Right atrium auricular region (tissue), 2 donors: ENCODE measurements around the gene MAP4K3. TPM values are rescaled to one million over a fixed set of nuclear protein-coding genes. Genes with fewer than 3 reads are reported as not detected.
A peak's percentile ranks its signal among the peaks of the same experiment; 100 is the strongest.
"Not testable (repeated sequence)": the region's sequence is repeated elsewhere in the genome, so short reads cannot be mapped to it uniquely, and the experiment has no call there.

ENCODE experiments used
- DNase-seq: peaks from one replicate; pipeline ENCODE4 v3.0.0-alpha.2; 2019; ENCODE audit warnings: low spot score
- H3K27ac ChIP-seq, 2 donors: fragments of 200-600 bp; sonication (generic); 1 replicate in 1 of 2; 2 replicates in 1 of 2; pipeline ENCODE4 v1.5.1; 2016 to 2019
- H3K27me3 ChIP-seq, 2 donors: fragments of 200-600 bp; sonication (generic); one replicate each; pipeline versions ENCODE4 v1.5.1 to v1.6.0; 2017 to 2019
- H3K36me3 ChIP-seq: fragments of 200-600 bp; sonication (generic); one replicate; pipeline ENCODE4 v1.5.1; 2016
- H3K4me1 ChIP-seq, 2 donors: fragments of 200-600 bp; sonication (generic); one replicate each; pipeline versions ENCODE4 v1.5.1 to v1.6.0; 2017 to 2019
- H3K4me3 ChIP-seq, 2 donors: fragments of 200-600 bp; sonication (generic); 1 replicate in 1 of 2; 2 replicates in 1 of 2; pipeline ENCODE4 v1.5.1; 2017 to 2019; ENCODE audit warnings: mild to moderate bottlenecking in 1 of 2, moderate library complexity in 1 of 2
- H3K9me3 ChIP-seq, 2 donors: fragments of 200-600 bp; sonication (generic); one replicate each; pipeline ENCODE4 v1.5.1; 2019
- CTCF ChIP-seq, 2 donors: fragments of 200-600 bp; sonication (generic); IDR thresholded peaks; one replicate each; pipeline ENCODE4 v1.5.1; 2019; ENCODE audit warnings: antibody characterized with exemption in 2 of 2
- total RNA-seq, 2 donors: library from RNA; depleted of rRNA; stranded (reverse); fragments of >200 nt; gene quantifications; one replicate each; pipeline ENCODE4 v1.1.0, GENCODE V29; 2016

MAP4K3 gene
- total RNA-seq, 2 donors from 2014 or later: 26.2 to 28.9 TPM

- no peaks in the 10 kb centered on the region for H3K27me3 ChIP-seq
- peaks cover 21% of the 10 kb centered on the region for H3K36me3 ChIP-seq
- no peaks in the 10 kb centered on the region for H3K4me1 ChIP-seq
- no peak for DNase-seq
- TF ChIP-seq CTCF (IDR thresholded peaks at IDR 0.05): no peak
- no peaks in the 10 kb centered on the region for H3K9me3 ChIP-seq
- H3K27ac ChIP-seq: no peak overlapping the region
- no peak overlapping the region for H3K4me3 ChIP-seq
Observed at GRCh38 chr2:39246382-39246980, 190.6 kb downstream of the MAP4K3 start.

GRCh38 chr2:39244963-39245625 lies 192.0 kb downstream of the MAP4K3 start:
- DNase-seq, H3K9me3 ChIP-seq, H3K36me3 ChIP-seq, H3K27me3 ChIP-seq, H3K4me3 ChIP-seq, H3K27ac ChIP-seq, H3K4me1 ChIP-seq: not testable (repeated sequence)

GRCh38 chr2:39244241-39244862 lies 192.7 kb downstream of the MAP4K3 start:
- not testable (repeated sequence) for H3K36me3 ChIP-seq, DNase-seq, H3K4me3 ChIP-seq, H3K27ac ChIP-seq, H3K4me1 ChIP-seq, H3K9me3 ChIP-seq, H3K27me3 ChIP-seq

GRCh38 chr2:39243469-39244123 lies 193.5 kb downstream of the MAP4K3 start, which contains the start of gene CDKL4:
Gene CDKL4, minus strand, starts transcription at chr2:39243970.
- H3K27ac ChIP-seq: no peak within 1 kb of the TSS
- H3K27me3 ChIP-seq: no peaks in the 10 kb centered on the region
- H3K4me3 ChIP-seq: peak within 1 kb of the TSS; percentile 19 to 26
- H3K36me3 ChIP-seq: peaks cover 2% of the 10 kb centered on the region
- H3K4me1 ChIP-seq: no peaks in the 10 kb centered on the region
- TF ChIP-seq CTCF (IDR thresholded peaks at IDR 0.05): no peak
- no peaks in the 10 kb centered on the region for H3K9me3 ChIP-seq
- no peak for DNase-seq

- no peak for TF ChIP-seq CTCF (IDR thresholded peaks at IDR 0.05)
- no peak overlapping the region for H3K27ac ChIP-seq
- DNase-seq: no peak
- H3K36me3 ChIP-seq: no peaks in the 10 kb centered on the region
- peaks cover 0 to 3% of the 10 kb centered on the region in 2 donors for H3K9me3 ChIP-seq
- no peaks in the 10 kb centered on the region for H3K27me3 ChIP-seq
- no peak overlapping the region for H3K4me3 ChIP-seq
- H3K4me1 ChIP-seq: no peaks in the 10 kb centered on the region
Observed at GRCh38 chr2:39241588-39241987, 195.5 kb downstream of the MAP4K3 start.

GRCh38 chr2:39240758-39241157 lies 196.3 kb downstream of the MAP4K3 start:
- no peak for TF ChIP-seq CTCF (IDR thresholded peaks at IDR 0.05)

More at GRCh38 chr2:39240758-39241157, 196.3 kb downstream of the MAP4K3 start:
- Histone ChIP-seq H3K9me3 (peaks cover 0 to 8% of the 10 kb centered on the region in 2 donors), H3K27me3 (no peaks in the 10 kb centered on the region), H3K4me1 (no peaks in the 10 kb centered on the region), H3K36me3 (no peaks in the 10 kb centered on the region), H3K27ac (no peak overlapping the region), H3K4me3 (no peak overlapping the region)
- DNase-seq: no peak
